ENCODE measurements around the gene EXOC5. TPM values are rescaled to one million over a fixed set of nuclear protein-coding genes. Genes with fewer than 3 reads are reported as not detected.
"Not testable (repeated sequence)": the region's sequence is repeated elsewhere in the genome, so short reads cannot be mapped to it uniquely, and the experiment has no call there.

Gene EXOC5
- polyA plus RNA-seq, 3 donors: 7.9 to 52.5 (median 49.9) TPM

DNA sequence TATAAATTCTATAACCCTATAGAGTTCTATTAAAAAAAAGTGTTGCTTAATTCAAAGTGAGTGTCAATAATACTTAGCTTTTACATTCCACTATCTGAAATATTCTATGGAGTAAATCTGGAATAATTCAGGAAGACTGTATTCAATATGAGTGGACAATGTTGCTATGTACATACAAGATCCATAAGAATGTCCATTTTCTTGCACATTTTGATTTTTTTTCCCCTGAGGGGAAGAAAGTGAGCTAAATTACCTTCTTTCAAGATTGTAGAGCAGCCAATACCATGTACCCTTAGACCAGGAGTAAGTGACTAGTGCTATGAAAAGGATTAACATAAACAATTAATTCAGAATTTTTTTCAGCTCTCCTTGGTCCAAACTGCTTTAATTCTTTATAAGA lies 25.4 kb downstream of the EXOC5 start:
- no peak overlapping the region for H3K4me3 ChIP-seq (replicated peaks in 1 of 3; ENCODE audit: low read depth in 2 of 3, low read length in 3 of 3)
- Mint-ChIP-seq H3K4me3 (no peak overlapping the region), H3K9me3 (no peaks in the 10 kb centered on the region), H3K4me1 (peaks cover 5% of the 10 kb centered on the region), H3K27me3 (ENCODE audit: low read depth in 3 of 3) (no peaks in the 10 kb centered on the region), H3K27ac (no peak overlapping the region), H3K36me3 (peaks cover 32 to 53% of the 10 kb centered on the region in 2 donors)
- peaks cover 18 to 64% of the 10 kb centered on the region in 2 donors for H3K36me3 ChIP-seq (replicated peaks in 1 of 2; ENCODE audit: control insufficient read depth in 1 of 2, insufficient read depth in 2 of 2, low read length in 2 of 2)
- H2AFZ ChIP-seq (ENCODE audit: insufficient read depth, low read depth, low read length, poor library complexity, severe bottlenecking): no peak overlapping the region
- intact Hi-C loops (cut with micrococcal nuclease): no loop called here
- peaks cover 2% of the 10 kb centered on the region for H3K79me2 ChIP-seq (ENCODE audit: insufficient read depth, low read length)
- H4K20me1 ChIP-seq (ENCODE audit: insufficient read depth, low read length): no peaks in the 10 kb centered on the region
- H3K27ac ChIP-seq (ENCODE audit: low read depth in 1 of 2, low read length in 2 of 2): no peak overlapping the region
- no peak overlapping the region for H3K4me2 ChIP-seq (replicated peaks; ENCODE audit: extremely low read depth, low read length, poor library complexity, severe bottlenecking)
- TF ChIP-seq, protein P1, sequence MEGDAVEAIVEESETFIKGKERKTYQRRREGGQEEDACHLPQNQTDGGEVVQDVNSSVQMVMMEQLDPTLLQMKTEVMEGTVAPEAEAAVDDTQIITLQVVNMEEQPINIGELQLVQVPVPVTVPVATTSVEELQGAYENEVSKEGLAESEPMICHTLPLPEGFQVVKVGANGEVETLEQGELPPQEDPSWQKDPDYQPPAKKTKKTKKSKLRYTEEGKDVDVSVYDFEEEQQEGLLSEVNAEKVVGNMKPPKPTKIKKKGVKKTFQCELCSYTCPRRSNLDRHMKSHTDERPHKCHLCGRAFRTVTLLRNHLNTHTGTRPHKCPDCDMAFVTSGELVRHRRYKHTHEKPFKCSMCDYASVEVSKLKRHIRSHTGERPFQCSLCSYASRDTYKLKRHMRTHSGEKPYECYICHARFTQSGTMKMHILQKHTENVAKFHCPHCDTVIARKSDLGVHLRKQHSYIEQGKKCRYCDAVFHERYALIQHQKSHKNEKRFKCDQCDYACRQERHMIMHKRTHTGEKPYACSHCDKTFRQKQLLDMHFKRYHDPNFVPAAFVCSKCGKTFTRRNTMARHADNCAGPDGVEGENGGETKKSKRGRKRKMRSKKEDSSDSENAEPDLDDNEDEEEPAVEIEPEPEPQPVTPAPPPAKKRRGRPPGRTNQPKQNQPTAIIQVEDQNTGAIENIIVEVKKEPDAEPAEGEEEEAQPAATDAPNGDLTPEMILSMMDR (IDR thresholded peaks at IDR 0.05): no peak
- H3K4me1 ChIP-seq (ENCODE audit: control insufficient read depth in 1 of 2, insufficient read depth in 2 of 2, low read length in 2 of 2): no peaks in the 10 kb centered on the region
- H3K9me3 ChIP-seq (replicated peaks in 1 of 2; ENCODE audit: control insufficient read depth in 1 of 2, insufficient read depth in 1 of 2, low read length in 2 of 2): no peaks in the 10 kb centered on the region
- no peak for DNase-seq
- H3K27me3 ChIP-seq (ENCODE audit: control insufficient read depth in 2 of 2, insufficient read depth in 2 of 2, low read length in 2 of 2): no peaks in the 10 kb centered on the region
- H3K9ac ChIP-seq (ENCODE audit: insufficient read depth, low read length, poor library complexity, severe bottlenecking): no peak overlapping the region

DNA sequence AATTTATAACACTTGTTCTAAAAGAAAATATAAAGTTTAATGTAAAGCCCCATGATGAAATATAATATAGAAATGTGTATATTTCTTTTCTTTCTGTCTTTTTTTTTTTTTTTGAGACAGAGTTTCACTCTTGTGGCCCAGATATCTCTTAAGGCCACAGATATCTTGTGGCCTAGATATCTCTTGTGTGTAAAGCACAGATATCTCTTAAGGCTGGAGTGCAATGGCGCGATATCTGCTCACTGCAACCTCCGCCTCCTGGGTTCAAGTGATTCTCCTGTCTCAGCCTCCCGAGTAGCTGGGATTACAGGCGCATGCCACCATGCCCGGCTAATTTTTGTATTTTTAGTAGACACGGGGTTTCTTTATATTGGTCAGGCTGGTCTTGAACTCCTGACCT lies 28.6 kb downstream of the EXOC5 start:
- H2AFZ ChIP-seq (ENCODE audit: insufficient read depth, low read depth, low read length, poor library complexity, severe bottlenecking); H3K27ac ChIP-seq (ENCODE audit: low read depth in 1 of 2, low read length in 2 of 2); H3K79me2 ChIP-seq (ENCODE audit: insufficient read depth, low read length); H3K4me1 Mint-ChIP-seq; intact Hi-C loops (cut with micrococcal nuclease); H3K27me3 Mint-ChIP-seq (ENCODE audit: low read depth in 3 of 3); DNase-seq; H4K20me1 ChIP-seq (ENCODE audit: insufficient read depth, low read length); H3K4me3 Mint-ChIP-seq; H3K4me1 ChIP-seq (ENCODE audit: control insufficient read depth in 1 of 2, insufficient read depth in 2 of 2, low read length in 2 of 2); H3K4me3 ChIP-seq (replicated peaks in 1 of 3; ENCODE audit: low read depth in 2 of 3, low read length in 3 of 3); H3K9ac ChIP-seq (ENCODE audit: insufficient read depth, low read length, poor library complexity, severe bottlenecking); H3K27ac Mint-ChIP-seq; H3K9me3 Mint-ChIP-seq; H3K27me3 ChIP-seq (ENCODE audit: control insufficient read depth in 2 of 2, insufficient read depth in 2 of 2, low read length in 2 of 2); H3K4me2 ChIP-seq (replicated peaks; ENCODE audit: extremely low read depth, low read length, poor library complexity, severe bottlenecking); H3K9me3 ChIP-seq (replicated peaks in 1 of 2; ENCODE audit: control insufficient read depth in 1 of 2, insufficient read depth in 1 of 2, low read length in 2 of 2): not testable (repeated sequence)
- 98% methylated on average over 7 of the region's 7 CpGs for WGBS (ENCODE audit: insufficient coverage)
- peaks cover 32 to 71% of the 10 kb centered on the region in 2 donors for H3K36me3 ChIP-seq (replicated peaks in 1 of 2; ENCODE audit: control insufficient read depth in 1 of 2, insufficient read depth in 2 of 2, low read length in 2 of 2)
- H3K36me3 Mint-ChIP-seq: peaks cover 37 to 45% of the 10 kb centered on the region in 2 donors

Measured in CD14-positive monocyte (primary cell).